Measurements from ENCODE around the gene PCP4. TPM values are rescaled to one million over a fixed set of nuclear protein-coding genes. Genes with fewer than 3 reads are reported as not detected.

The PCP4 gene
- 0.43 TPM in 1 of 2 replicates, not detected in the other for total RNA-seq (2014; rRNA removed; shearing (Covaris generic))
- not detected in 2 replicates for polyA plus RNA-seq (2015; cell fraction: cytosol; rRNA removed)
- polyA plus RNA-seq (2015; cell fraction: nucleus; rRNA removed), result not detected in 2 replicates

GRCh38 chr21:39867198-39867650 is at the start of gene PCP4:
PCP4 (plus strand) TSS chr21:39867438; CDS start chr21:39867502, 64 bp downstream.
- DNase-seq (ENCODE audit: low read depth, low spot score), result peak; percentile 62
- in situ Hi-C loops (cut with HindIII; ENCODE audit: low pct_unique_long_range_greater_than_20kb, low sequenced_read_pairs), result no loop called here

DNA sequence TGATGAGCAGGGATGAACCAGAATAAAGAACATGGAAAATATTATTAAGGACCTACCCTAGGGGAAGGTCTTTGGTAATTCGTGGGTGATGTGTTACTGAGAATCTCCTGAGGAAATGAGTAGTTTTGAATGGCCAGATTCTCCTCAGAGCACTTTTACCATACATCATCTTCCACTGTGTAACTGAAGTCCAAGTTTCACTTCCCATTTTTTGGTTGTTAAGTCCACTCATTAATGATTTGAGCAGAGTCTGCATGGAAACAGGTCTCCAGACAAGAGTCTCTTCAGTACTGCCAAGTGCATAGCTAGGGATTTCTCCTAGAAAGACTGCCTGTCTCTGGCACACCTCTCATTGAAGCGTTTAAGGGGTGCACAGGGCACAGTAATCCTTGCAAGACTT is 48.7 kb upstream of the PCP4 start:
- no peak for DNase-seq (ENCODE audit: low read depth, low spot score)
- in situ Hi-C loops (cut with HindIII; ENCODE audit: low pct_unique_long_range_greater_than_20kb, low sequenced_read_pairs), result no loop called here

GRCh38 chr21:39822042-39822441 is 45.2 kb upstream of the PCP4 start:
- DNase-seq (ENCODE audit: low read depth, low spot score), result no peak
- in situ Hi-C loops (cut with HindIII; ENCODE audit: low pct_unique_long_range_greater_than_20kb, low sequenced_read_pairs), result no loop called here

DNA sequence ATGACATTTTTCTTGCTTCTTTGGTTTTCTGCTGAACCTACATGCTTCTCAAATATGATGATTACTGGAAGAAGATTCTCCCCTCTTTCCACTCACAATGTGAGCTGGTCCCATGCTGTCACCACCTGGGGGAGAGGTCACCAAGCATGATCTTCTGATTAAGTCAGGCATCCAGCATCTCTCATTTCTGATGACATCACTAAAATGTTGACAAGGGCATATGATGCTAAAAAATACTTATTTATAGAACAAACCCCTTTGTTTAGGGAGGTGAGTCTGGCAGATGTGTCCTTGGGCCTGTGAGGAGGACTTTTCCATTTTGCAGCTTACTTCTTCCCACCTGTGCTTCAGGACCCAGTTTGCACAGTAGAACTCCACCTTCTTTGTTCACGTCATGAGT is 42.0 kb upstream of the PCP4 start:
- in situ Hi-C loops (cut with HindIII; ENCODE audit: low pct_unique_long_range_greater_than_20kb, low sequenced_read_pairs), result no loop called here
- no peak for DNase-seq (ENCODE audit: low read depth, low spot score)

DNA sequence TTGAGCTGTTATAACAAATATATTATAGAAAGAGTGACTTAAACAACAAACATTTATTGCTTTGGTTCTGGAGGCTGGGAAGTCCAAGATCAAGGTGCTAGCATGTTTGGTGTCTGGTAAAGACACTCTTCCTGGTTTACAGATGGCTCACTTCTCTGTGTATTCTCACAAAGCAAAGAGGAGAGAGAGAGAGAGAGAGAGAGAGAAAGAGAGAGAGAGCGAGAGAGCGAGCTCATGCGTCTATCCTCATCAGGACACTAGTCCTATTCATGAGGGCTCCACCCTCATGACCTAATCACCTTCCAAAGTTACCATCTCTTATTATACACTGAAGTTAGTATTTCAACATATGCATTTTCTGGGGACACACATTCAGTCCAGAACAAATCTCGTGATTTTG is 32.7 kb upstream of the PCP4 start:
- in situ Hi-C loops (cut with HindIII; ENCODE audit: low pct_unique_long_range_greater_than_20kb, low sequenced_read_pairs), result no loop called here
- no peak for DNase-seq (ENCODE audit: low read depth, low spot score)

- in situ Hi-C loops (cut with HindIII; ENCODE audit: low pct_unique_long_range_greater_than_20kb, low sequenced_read_pairs), result no loop called here
- DNase-seq (ENCODE audit: low read depth, low spot score), result no peak
These were observed 29.3 kb upstream of the PCP4 start for GRCh38 chr21:39837861-39838359.

- DNase-seq (ENCODE audit: low read depth, low spot score), result no peak
- in situ Hi-C loops (cut with HindIII; ENCODE audit: low pct_unique_long_range_greater_than_20kb, low sequenced_read_pairs), result no loop called here
These were observed 26.7 kb upstream of the PCP4 start for GRCh38 chr21:39840373-39841097.

DNA sequence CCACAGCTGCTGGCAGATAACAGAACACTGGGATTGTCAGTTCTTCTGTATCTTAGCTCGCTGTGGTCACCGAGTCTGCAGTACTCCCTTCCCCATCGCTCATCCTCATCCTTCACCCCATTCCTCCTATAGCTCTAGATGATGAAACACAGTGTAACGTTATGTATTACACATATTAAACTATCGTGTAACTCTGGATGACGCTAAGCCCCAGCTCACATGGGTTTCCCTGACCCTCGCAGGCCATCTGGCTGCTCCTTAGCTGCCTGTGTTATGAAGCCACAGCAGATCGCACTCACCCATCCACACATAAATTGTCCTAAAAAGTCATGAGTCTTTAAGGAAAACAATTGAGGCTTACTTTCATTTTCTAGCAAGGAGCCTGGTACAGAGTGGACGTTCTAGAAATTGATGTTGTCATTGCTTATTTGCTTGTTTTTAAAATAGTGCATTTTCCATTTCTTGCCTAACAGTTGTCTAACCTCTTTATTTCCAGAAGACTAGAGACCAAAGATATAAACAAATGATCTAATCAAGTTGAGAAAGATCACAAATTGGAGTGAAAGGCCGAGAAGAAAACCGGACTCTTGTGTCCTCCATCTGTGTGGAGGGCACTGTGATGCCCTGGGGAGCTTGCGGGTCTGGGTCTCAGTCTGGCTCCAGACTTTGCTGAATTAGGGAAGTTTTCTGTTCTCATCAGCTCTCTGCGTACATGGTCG is 24.3 kb upstream of the PCP4 start:
- no peak for DNase-seq (ENCODE audit: low read depth, low spot score)
- in situ Hi-C loops (cut with HindIII; ENCODE audit: low pct_unique_long_range_greater_than_20kb, low sequenced_read_pairs), result no loop called here

DNA sequence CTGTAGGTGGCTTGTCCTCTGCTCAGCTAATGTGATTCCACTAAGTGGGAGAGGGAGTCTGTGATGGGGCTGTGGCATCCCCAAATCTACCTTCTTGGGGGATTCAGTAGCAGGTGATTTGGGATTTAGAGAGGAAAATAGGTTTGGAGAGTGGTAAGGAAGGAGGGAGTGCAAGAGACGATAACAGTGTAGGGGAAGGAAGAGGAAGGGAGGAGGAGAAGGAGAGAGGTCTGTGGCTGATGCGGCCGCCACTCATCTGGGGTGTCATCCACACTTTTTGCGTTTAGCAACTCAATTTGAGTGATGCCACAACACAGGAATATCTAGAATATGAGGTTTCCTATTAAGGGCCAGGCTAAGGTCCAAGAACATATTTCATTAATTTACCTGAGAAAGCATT is 23.8 kb upstream of the PCP4 start:
- DNase-seq (ENCODE audit: low read depth, low spot score), result no peak
- in situ Hi-C loops (cut with HindIII; ENCODE audit: low pct_unique_long_range_greater_than_20kb, low sequenced_read_pairs), result no loop called here

GRCh38 chr21:39843916-39844315 is 23.3 kb upstream of the PCP4 start:
- in situ Hi-C loops (cut with HindIII; ENCODE audit: low pct_unique_long_range_greater_than_20kb, low sequenced_read_pairs), result no loop called here
- no peak for DNase-seq (ENCODE audit: low read depth, low spot score)

- in situ Hi-C loops (cut with HindIII; ENCODE audit: low pct_unique_long_range_greater_than_20kb, low sequenced_read_pairs), result no loop called here
- DNase-seq (ENCODE audit: low read depth, low spot score), result no peak
These were observed 21.6 kb upstream of the PCP4 start for GRCh38 chr21:39845571-39846130.

- no peak for DNase-seq (ENCODE audit: low read depth, low spot score)
- in situ Hi-C loops (cut with HindIII; ENCODE audit: low pct_unique_long_range_greater_than_20kb, low sequenced_read_pairs), result no loop called here
These were observed 19.4 kb upstream of the PCP4 start for GRCh38 chr21:39847877-39848276.

DNA sequence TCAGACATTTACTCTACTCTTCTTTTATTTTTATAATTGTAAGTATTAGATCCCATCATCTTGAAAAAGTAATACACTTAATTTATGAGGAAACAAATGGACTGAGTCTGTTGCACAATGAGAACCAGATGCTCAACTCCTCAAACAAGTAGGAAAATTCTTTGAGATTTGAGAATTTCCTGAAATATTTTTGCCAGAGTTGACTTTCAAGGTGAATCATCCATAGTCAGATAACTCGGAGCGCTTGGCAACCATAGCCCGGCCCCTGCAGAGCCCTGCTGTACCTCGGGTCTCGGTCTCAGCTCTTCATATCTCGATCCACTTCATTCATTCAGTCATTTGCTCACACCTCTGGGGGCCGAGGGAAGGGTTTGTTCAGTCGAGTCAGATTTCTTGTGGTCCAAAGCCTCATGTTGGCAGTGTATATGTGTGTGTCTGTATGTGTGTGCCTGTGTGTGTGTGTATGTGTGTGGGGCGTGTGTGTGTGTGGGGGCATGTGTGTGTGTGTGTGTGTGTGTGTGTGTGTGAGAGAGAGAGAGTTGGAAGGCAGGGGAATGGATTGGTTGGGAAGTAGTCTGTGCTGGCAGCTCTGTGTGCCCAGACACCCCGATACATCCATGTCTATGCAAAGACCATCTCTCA is 18.1 kb upstream of the PCP4 start:
- no peak for DNase-seq (ENCODE audit: low read depth, low spot score)
- in situ Hi-C loops (cut with HindIII; ENCODE audit: low pct_unique_long_range_greater_than_20kb, low sequenced_read_pairs), result no loop called here

DNA sequence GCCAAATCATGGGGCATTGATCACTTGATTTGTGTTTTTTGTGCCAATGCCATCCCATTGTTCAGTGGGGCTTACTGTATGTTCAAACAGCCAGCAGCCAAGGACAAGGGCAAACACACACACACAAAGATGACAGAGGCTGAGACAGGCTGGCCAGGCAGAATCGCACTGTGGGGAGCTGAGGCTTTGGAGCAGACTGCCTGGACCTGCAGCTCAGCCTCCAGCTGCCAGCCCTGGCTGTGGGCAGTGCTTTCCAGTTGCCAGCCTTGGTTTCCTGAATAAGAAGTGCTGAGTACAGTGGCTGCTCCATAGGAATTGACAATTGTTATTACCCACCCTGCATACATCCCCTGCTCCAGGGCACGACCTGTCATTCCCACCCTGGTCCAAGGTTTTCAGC is 16.9 kb upstream of the PCP4 start:
- in situ Hi-C loops (cut with HindIII; ENCODE audit: low pct_unique_long_range_greater_than_20kb, low sequenced_read_pairs), result no loop called here
- DNase-seq (ENCODE audit: low read depth, low spot score), result no peak

GRCh38 chr21:39851002-39851618 is 16.1 kb upstream of the PCP4 start:
- in situ Hi-C loops (cut with HindIII; ENCODE audit: low pct_unique_long_range_greater_than_20kb, low sequenced_read_pairs), result no loop called here
- DNase-seq (ENCODE audit: low read depth, low spot score), result no peak

DNA sequence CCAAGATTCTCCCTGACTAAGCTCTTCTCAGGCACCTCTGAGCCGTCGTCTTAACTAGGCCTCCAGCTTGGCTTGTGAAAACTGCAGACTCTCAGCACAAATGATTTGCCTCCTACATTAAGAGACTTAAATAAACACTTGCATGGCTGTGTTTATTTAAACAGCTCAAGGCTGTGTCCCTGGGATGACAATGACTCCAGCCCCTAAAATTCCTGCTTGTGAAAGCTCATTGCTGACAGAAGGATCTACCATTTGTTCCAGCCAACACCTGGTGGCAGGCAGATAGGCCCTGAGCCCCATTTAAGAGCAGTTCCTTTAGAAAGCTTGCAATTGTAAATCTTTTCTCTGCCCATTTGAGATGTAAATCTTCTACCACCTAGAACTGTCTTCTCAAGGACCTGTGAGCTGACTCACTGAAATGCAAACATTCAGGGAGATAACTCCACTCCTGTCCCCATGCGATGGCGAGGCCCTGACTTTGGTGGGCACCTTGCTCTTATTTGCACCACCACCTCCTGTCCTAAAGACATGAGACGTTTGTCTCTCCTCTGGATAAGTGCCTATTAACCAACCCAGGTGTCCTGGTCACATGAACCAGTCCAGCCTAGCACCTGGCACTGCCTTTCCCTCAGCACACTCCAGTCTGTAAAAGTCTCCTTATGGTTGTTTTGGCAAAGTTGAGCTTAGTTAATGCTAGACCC is 15.1 kb upstream of the PCP4 start:
- no peak for DNase-seq (ENCODE audit: low read depth, low spot score)
- in situ Hi-C loops (cut with HindIII; ENCODE audit: low pct_unique_long_range_greater_than_20kb, low sequenced_read_pairs), result no loop called here

All from SK-MEL-5 (cell line).